HepG2 (cell line): Measurements from ENCODE around the gene TMCC2. TPM values are rescaled to one million over a fixed set of nuclear protein-coding genes. Genes with fewer than 3 reads are reported as not detected.

Source experiments
- HDAC1 ChIP-seq: sonication (generic); formaldehyde crosslinking; IDR thresholded peaks from 2 replicates; pipeline ENCODE4 v1.5.1; 2020; ENCODE audit warnings: mild to moderate bottlenecking, missing genetic modification reagents
- POLR2AphosphoS5 ChIP-seq: IDR thresholded peaks from 2 replicates; pipeline ENCODE4 v1.6.1; 2012; ENCODE audit warnings: low read depth, low read length
- PRDM10 ChIP-seq: sonication (generic); formaldehyde crosslinking; IDR thresholded peaks from 2 replicates; pipeline ENCODE4 v1.4.0; 2020; ENCODE audit warnings: low read depth, missing genetic modification reagents
- SMARCE1 ChIP-seq: fragments of 450-650 bp; IDR thresholded peaks from 2 replicates; pipeline ENCODE4 v1.6.1; 2017; ENCODE audit warnings: borderline replicate concordance
- ZBTB7B ChIP-seq: sonication (generic); formaldehyde crosslinking; IDR thresholded peaks from 2 replicates; pipeline ENCODE4 v1.4.0; 2020; ENCODE audit warnings: missing genetic modification reagents
- ZNF460 ChIP-seq: sonication (generic); formaldehyde crosslinking; IDR thresholded peaks from 2 replicates; pipeline ENCODE4 v1.5.1; 2020; ENCODE audit warnings: missing genetic modification reagents, mild to moderate bottlenecking, borderline replicate concordance
- ZNF609 ChIP-seq: sonication (generic); formaldehyde crosslinking; IDR thresholded peaks from 2 replicates; pipeline ENCODE4 v1.4.0; 2020; ENCODE audit warnings: mild to moderate bottlenecking, missing genetic modification reagents, borderline replicate concordance
- ZNF747 ChIP-seq: sonication (generic); formaldehyde crosslinking; IDR thresholded peaks from 2 replicates; pipeline ENCODE4 v1.8.1; 2023; ENCODE audit warnings: missing genetic modification reagents, mild to moderate bottlenecking, borderline replicate concordance
- polyA plus RNA-seq, 8 experiments: library from polyadenylated mRNA; depleted of rRNA in 3 of 8; stranded (reverse) in 7 of 8; unstranded in 1 of 8; fragments of >200 nt; fragmentation: Illumina TruSeq in 4 of 8; extraction: Trizol in 4 of 8; gene quantifications; 2 replicates each; pipeline versions ENCODE4 v1.2.1 to v1.2.3, GENCODE V29; 2011 to 2016; ENCODE audit warnings: low read depth in 4 of 8, missing spikeins in 1 of 8, mixed read lengths in 1 of 8; ENCODE audit not compliant: insufficient read depth in 1 of 8
- total RNA-seq, 5 experiments: library from RNA; depleted of rRNA; stranded (reverse); fragments of >200 nt; fragmentation: Illumina TruSeq; extraction: Trizol; gene quantifications; 2 replicates each; pipeline ENCODE4 v1.2.3, GENCODE V29; 2016; ENCODE audit warnings: low read depth in 1 of 5
- TF ChIP-seq, protein P1 (sequence below): sonication (generic); formaldehyde crosslinking; IDR thresholded peaks from 2 replicates; pipeline ENCODE4 v1.4.0; 2020; ENCODE audit warnings: missing genetic modification reagents
- TF ChIP-seq, protein P2 (sequence below): sonication (generic); formaldehyde crosslinking; IDR thresholded peaks from 2 replicates; pipeline ENCODE4 v1.4.0; 2020; ENCODE audit warnings: missing genetic modification reagents, mild to moderate bottlenecking, borderline replicate concordance
- TF ChIP-seq, protein P3 (sequence below): sonication (generic); IDR thresholded peaks from 2 replicates; pipeline ENCODE4 v1.6.1; 2016; ENCODE audit warnings: low read depth, borderline replicate concordance

TMCC2 gene
- total and polyA plus RNA-seq, 2 of the 13 experiments (the other 11 are each of a cell fraction or from before 2014, with no cell fraction given), result 0.12 to 0.24 TPM

- TF ChIP-seq, protein P1, sequence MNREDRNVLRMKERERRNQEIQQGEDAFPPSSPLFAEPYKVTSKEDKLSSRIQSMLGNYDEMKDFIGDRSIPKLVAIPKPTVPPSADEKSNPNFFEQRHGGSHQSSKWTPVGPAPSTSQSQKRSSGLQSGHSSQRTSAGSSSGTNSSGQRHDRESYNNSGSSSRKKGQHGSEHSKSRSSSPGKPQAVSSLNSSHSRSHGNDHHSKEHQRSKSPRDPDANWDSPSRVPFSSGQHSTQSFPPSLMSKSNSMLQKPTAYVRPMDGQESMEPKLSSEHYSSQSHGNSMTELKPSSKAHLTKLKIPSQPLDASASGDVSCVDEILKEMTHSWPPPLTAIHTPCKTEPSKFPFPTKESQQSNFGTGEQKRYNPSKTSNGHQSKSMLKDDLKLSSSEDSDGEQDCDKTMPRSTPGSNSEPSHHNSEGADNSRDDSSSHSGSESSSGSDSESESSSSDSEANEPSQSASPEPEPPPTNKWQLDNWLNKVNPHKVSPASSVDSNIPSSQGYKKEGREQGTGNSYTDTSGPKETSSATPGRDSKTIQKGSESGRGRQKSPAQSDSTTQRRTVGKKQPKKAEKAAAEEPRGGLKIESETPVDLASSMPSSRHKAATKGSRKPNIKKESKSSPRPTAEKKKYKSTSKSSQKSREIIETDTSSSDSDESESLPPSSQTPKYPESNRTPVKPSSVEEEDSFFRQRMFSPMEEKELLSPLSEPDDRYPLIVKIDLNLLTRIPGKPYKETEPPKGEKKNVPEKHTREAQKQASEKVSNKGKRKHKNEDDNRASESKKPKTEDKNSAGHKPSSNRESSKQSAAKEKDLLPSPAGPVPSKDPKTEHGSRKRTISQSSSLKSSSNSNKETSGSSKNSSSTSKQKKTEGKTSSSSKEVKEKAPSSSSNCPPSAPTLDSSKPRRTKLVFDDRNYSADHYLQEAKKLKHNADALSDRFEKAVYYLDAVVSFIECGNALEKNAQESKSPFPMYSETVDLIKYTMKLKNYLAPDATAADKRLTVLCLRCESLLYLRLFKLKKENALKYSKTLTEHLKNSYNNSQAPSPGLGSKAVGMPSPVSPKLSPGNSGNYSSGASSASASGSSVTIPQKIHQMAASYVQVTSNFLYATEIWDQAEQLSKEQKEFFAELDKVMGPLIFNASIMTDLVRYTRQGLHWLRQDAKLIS (CRISPR knock-in tag), result no peak
- TF ChIP-seq ZBTB7B (CRISPR knock-in tag) (no peak), PRDM10 (CRISPR knock-in tag) (0 out of 2 replicates have a peak, but pooled peaks have one; percentile 31), HDAC1 (peak; percentile 47; the same call in 1 of the 2 replicates), ZNF747 (CRISPR knock-in tag) (0 out of 2 replicates have a peak, but pooled peaks have one; percentile 37), ZNF609 (peak; percentile 69; the same call in 1 of the 2 replicates), POLR2AphosphoS5 (no peak), ZNF460 (no peak), SMARCE1 (no peak)
- TF ChIP-seq, protein P2, sequence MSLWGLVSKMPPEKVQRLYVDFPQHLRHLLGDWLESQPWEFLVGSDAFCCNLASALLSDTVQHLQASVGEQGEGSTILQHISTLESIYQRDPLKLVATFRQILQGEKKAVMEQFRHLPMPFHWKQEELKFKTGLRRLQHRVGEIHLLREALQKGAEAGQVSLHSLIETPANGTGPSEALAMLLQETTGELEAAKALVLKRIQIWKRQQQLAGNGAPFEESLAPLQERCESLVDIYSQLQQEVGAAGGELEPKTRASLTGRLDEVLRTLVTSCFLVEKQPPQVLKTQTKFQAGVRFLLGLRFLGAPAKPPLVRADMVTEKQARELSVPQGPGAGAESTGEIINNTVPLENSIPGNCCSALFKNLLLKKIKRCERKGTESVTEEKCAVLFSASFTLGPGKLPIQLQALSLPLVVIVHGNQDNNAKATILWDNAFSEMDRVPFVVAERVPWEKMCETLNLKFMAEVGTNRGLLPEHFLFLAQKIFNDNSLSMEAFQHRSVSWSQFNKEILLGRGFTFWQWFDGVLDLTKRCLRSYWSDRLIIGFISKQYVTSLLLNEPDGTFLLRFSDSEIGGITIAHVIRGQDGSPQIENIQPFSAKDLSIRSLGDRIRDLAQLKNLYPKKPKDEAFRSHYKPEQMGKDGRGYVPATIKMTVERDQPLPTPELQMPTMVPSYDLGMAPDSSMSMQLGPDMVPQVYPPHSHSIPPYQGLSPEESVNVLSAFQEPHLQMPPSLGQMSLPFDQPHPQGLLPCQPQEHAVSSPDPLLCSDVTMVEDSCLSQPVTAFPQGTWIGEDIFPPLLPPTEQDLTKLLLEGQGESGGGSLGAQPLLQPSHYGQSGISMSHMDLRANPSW (CRISPR knock-in tag), result no peak
- TF ChIP-seq, protein P3, sequence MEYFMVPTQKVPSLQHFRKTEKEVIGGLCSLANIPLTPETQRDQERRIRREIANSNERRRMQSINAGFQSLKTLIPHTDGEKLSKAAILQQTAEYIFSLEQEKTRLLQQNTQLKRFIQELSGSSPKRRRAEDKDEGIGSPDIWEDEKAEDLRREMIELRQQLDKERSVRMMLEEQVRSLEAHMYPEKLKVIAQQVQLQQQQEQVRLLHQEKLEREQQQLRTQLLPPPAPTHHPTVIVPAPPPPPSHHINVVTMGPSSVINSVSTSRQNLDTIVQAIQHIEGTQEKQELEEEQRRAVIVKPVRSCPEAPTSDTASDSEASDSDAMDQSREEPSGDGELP, result peak; percentile 26; the same call in 1 of the 2 replicates
Measured at GRCh38 chr1:205318231-205318991, 90.7 kb downstream of the TMCC2 start (continued).
